GM12874 (cell line): ENCODE results near the gene BNIP3.

ENCODE experiments used
- CTCF ChIP-seq: IDR thresholded peaks from 2 replicates; pipeline ENCODE4 v1.5.1; 2011; ENCODE audit warnings: low read depth, mild to moderate bottlenecking, control low read depth, low read length, moderate library complexity; ENCODE audit not compliant: insufficient read depth

The BNIP3 gene

DNA sequence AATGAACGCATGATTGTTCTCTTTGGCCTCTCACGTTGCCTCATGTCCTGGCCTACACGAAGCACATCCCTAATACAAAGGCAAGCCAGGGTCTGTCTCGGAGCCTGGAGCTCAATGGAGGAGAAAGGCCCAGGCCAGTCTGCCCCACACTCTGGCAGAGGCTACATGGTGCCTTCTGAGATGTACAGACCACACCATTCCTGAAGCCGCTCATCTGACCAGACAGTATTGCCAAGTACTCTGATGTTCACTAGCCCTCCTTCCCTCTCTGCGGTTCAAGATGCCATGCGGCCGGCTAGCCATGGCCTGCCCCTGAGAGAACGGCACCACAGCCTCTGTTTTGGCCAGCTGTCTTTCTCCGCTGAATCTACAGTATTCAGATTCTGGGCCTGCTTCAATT lies 5.9 kb downstream of the BNIP3 start:
- TF ChIP-seq CTCF = no peak

DNA sequence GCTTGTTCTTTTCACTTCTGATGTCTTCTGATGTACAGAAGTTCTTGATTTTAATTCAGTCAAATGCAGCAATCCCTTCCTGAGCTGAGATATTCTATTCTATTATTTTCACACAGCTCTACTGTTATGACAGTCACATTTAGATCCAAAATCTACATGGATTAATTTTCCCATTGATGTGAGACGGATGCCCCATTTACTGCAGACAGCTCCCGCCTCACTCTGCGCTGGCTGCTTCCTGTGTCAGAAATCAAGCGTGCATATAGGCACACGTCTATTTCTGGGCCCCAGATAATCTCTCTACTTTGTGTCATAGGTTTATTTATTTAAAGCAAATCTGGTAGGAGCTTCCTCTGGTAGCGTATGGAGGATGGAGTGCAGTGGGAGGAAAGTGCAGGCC lies 6.7 kb downstream of the BNIP3 start:
- TF ChIP-seq CTCF = no peak

GRCh38 chr10:131974034-131974817 lies 7.5 kb downstream of the BNIP3 start:
- TF ChIP-seq CTCF = no peak

- TF ChIP-seq CTCF = no peak
These were observed 8.4 kb downstream of the BNIP3 start for GRCh38 chr10:131973160-131973951.

DNA sequence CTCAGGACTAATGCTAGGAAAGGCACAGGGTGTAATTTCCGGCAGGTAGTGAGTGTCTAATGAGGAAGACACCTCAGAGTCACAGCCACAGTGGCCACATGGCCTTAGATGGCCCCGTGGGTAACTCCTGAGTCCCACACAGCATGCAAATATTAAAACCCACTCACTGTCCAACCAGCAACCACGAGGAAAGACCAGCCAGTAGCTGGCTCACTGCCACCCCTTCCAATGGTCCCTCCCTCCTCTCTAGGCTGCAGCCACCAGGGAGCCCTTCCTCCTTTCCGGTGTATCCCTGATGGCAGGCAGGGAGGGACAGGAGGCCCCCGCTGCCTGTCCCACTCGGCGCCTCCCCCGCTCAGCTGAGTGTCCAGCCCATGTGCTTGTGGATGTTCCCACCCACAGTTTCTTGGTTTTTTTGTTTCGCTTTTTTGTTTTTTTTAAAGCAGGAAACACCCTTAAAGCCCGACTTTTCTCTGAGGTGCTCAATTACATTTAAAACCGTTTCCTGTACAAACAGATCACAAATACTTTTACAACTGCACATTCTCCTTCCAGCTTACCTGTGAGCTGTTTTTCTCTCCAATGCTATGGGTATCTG lies 9.2 kb downstream of the BNIP3 start:
- TF ChIP-seq CTCF = no peak

GRCh38 chr10:131971591-131971990 lies 10.1 kb downstream of the BNIP3 start:
- TF ChIP-seq CTCF = no peak

DNA sequence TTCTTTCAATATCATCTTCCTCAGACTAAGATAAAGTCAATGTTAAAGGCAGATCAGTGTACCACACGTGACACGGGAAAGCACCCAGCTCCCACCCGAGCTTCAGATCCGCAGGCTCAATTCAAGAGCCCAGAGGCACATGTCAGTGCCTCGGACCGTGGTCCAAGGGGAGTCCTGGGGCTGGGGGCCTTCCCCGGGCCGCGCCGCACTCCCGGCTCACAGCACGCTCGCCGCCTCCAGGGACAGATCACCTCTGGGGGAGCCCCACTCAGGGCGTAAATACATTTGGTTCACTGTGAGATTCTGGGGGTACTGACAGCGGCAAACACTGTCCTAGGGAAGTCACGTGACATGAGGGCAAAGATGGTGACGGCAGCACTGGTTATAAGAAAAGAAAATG lies 10.8 kb downstream of the BNIP3 start:
- TF ChIP-seq CTCF = no peak
